PC-3 (cell line): Measurements from ENCODE around the gene KEL. TPM values are rescaled to one million over a fixed set of nuclear protein-coding genes. Genes with fewer than 3 reads are reported as not detected.

Source experiments
- ATAC-seq: fragments of 200-7000 bp; cut with Tn5 transposase; 2 replicates; pipeline ENCODE4 v1.9.1; 2020; ENCODE audit warnings: mild to moderate bottlenecking, moderate library complexity
- BruUV-seq: library from RNA; stranded (reverse); fragments of 400-500 nt; replicated peaks from 2 replicates; lab custom pipeline; 2021; lab: Mats Ljungman, UMichigan
- CTCF ChIA-PET: fragments of 300-600 bp; sonication (Branson Sonifier 250); formaldehyde crosslinking; loops from one replicate; lab custom pipeline; 2022; ENCODE audit warnings: antibody characterized with exemption; lab: Charles Lee
- POLR2A ChIA-PET: fragments of 300-600 bp; sonication (Branson Sonifier 250); formaldehyde crosslinking; loops from one replicate; lab custom pipeline; 2022; ENCODE audit warnings: antibody characterized with exemption; ENCODE audit not compliant: unreplicated experiment; lab: Charles Lee
- DNase-seq: peaks from one replicate; pipeline ENCODE4 v3.0.0-alpha.2; 2015
- H2AFZ ChIP-seq: fragments of 300-600 bp; sonication (generic); 2 replicates; pipeline ENCODE4 v1.6.0; 2016; ENCODE audit warnings: antibody characterized with exemption, low read length
- H3F3A ChIP-seq: fragments of 300-600 bp; sonication (generic); one replicate; pipeline ENCODE4 v1.6.0; 2017; ENCODE audit warnings: antibody characterized with exemption, low read length, control low read depth, mild to moderate bottlenecking; ENCODE audit not compliant: unreplicated experiment
- H3K27ac ChIP-seq: fragments of 300-600 bp; sonication (generic); 2 replicates; pipeline ENCODE4 v1.5.1; 2016; ENCODE audit warnings: mild to moderate bottlenecking, low read length
- H3K27me3 ChIP-seq: fragments of 300-600 bp; sonication (generic); 2 replicates; pipeline ENCODE4 v1.6.1; 2016; ENCODE audit warnings: low read length, mixed read lengths
- H3K36me3 ChIP-seq: fragments of 300-600 bp; sonication (generic); 2 replicates; pipeline ENCODE4 v1.6.1; 2016; ENCODE audit warnings: low read depth, mixed run types, low read length, mixed read lengths
- H3K4me1 ChIP-seq: fragments of 300-600 bp; sonication (generic); 2 replicates; pipeline ENCODE4 v1.5.1; 2016; ENCODE audit warnings: low read length; ENCODE audit not compliant: insufficient read depth
- H3K4me2 ChIP-seq: fragments of 300-600 bp; sonication (generic); 2 replicates; pipeline ENCODE4 v1.6.0; 2016; ENCODE audit warnings: low read length
- H3K4me3 ChIP-seq: fragments of 300-600 bp; sonication (generic); 2 replicates; pipeline ENCODE4 v1.5.1; 2016; ENCODE audit warnings: mild to moderate bottlenecking, low read length, mixed read lengths
- H3K79me2 ChIP-seq: fragments of 300-600 bp; sonication (generic); 2 replicates; pipeline ENCODE4 v1.6.1; 2017; ENCODE audit warnings: low read length, mixed read lengths
- H3K9ac ChIP-seq: fragments of 300-600 bp; sonication (generic); 2 replicates; pipeline ENCODE4 v1.6.0; 2016; ENCODE audit warnings: mild to moderate bottlenecking, low read length
- H3K9me2 ChIP-seq: fragments of 300-600 bp; sonication (generic); replicated peaks from 2 replicates; pipeline ENCODE4 v1.6.1; 2016; ENCODE audit warnings: mixed run types, low read length, mixed read lengths
- H3K9me3 ChIP-seq: fragments of 300-600 bp; sonication (generic); 2 replicates; pipeline ENCODE4 v1.6.1; 2016; ENCODE audit warnings: low read length, mixed read lengths
- H4K20me1 ChIP-seq: fragments of 300-600 bp; sonication (generic); 2 replicates; pipeline ENCODE4 v1.6.1; 2016; ENCODE audit warnings: low read length, mixed read lengths
- CTCF ChIP-seq: fragments of 300-600 bp; sonication (generic); conservative IDR thresholded peaks from 2 replicates; pipeline ENCODE4 v1.5.1; 2017; ENCODE audit warnings: antibody characterized with exemption, low read depth, mild to moderate bottlenecking, low read length
- EZH2 ChIP-seq: fragments of 300-600 bp; sonication (generic); IDR thresholded peaks from one replicate; pipeline ENCODE4 v1.6.1; 2017; ENCODE audit warnings: antibody characterized with exemption, mild to moderate bottlenecking, low read length; ENCODE audit not compliant: unreplicated experiment
- EZH2phosphoT487 ChIP-seq: fragments of 300-600 bp; sonication (generic); IDR thresholded peaks from 2 replicates; pipeline ENCODE4 v1.6.1; 2018; ENCODE audit warnings: mild to moderate bottlenecking, antibody characterized with exemption, low read length, borderline replicate concordance
- intact Hi-C: fragments of 100-400 bp; cut with micrococcal nuclease; formaldehyde crosslinking; loops from 2 replicates; pipeline ENCODE4 v1.9.0; 2023
- total RNA-seq: library from RNA; depleted of rRNA; stranded (reverse); fragments of >200 nt; gene quantifications from 2 replicates; pipeline ENCODE4 v1.2.3, GENCODE V29; 2014

KEL gene
- total RNA-seq, 1 experiment from 2014 or later, result 0.18 TPM

- Histone ChIP-seq H3K36me3 (no peaks in the 10 kb centered on the region), H2AFZ (no peak overlapping the region), H3K4me2 (no peak overlapping the region), H3K27me3 (peaks cover 74% of the 10 kb centered on the region), H3K9me3 (no peaks in the 10 kb centered on the region), H3K27ac (no peak overlapping the region), H4K20me1 (no peaks in the 10 kb centered on the region), H3K9me2 (no peaks in the 10 kb centered on the region), H3K9ac (no peak overlapping the region), H3F3A (no peaks in the 10 kb centered on the region), H3K79me2 (no peaks in the 10 kb centered on the region), H3K4me1 (no peaks in the 10 kb centered on the region), H3K4me3 (no peak overlapping the region)
- intact Hi-C loops, result no loop called here
- no TSS peak for BruUV-seq
- DNase-seq (no peak), ATAC-seq (no peak)
- ChIA-PET CTCF (no interaction called here), POLR2A (no interaction called here)
- TF ChIP-seq CTCF (no peak), EZH2phosphoT487 (no peak), EZH2 (no peak)
Observed at GRCh38 chr7:142918901-142919300, 43.3 kb downstream of the KEL start.

- H3K9me3 ChIP-seq, result no peaks in the 10 kb centered on the region
- no peak overlapping the region for H3K4me3 ChIP-seq
- no peak overlapping the region for H3K27ac ChIP-seq
- no peak for TF ChIP-seq EZH2
- TF ChIP-seq CTCF, result no peak
- TF ChIP-seq EZH2phosphoT487, result no peak
- POLR2A ChIA-PET, result no interaction called here
- no peaks in the 10 kb centered on the region for H3F3A ChIP-seq
- H3K27me3 ChIP-seq, result peaks cover 68% of the 10 kb centered on the region
- no peak for DNase-seq
- H3K4me2 ChIP-seq, result no peak overlapping the region
- no peak for ATAC-seq
- CTCF ChIA-PET, result no interaction called here
- H3K36me3 ChIP-seq, result no peaks in the 10 kb centered on the region
- intact Hi-C loops, result no loop called here
- H3K4me1 ChIP-seq, result no peaks in the 10 kb centered on the region
- no peaks in the 10 kb centered on the region for H4K20me1 ChIP-seq
- no peak overlapping the region for H3K9ac ChIP-seq
- no peak overlapping the region for H2AFZ ChIP-seq
- no peaks in the 10 kb centered on the region for H3K79me2 ChIP-seq
- no TSS peak for BruUV-seq
- no peaks in the 10 kb centered on the region for H3K9me2 ChIP-seq
Observed at GRCh38 chr7:142917447-142917846, 44.7 kb downstream of the KEL start.

GRCh38 chr7:142916508-142916907 lies 45.7 kb downstream of the KEL start:
- Histone ChIP-seq H3K9ac (no peak overlapping the region), H2AFZ (no peak overlapping the region), H3K27me3 (peaks cover 71% of the 10 kb centered on the region), H3K79me2 (no peaks in the 10 kb centered on the region), H3K9me3 (no peaks in the 10 kb centered on the region), H3K36me3 (no peaks in the 10 kb centered on the region), H3K27ac (no peak overlapping the region), H3K4me2 (no peak overlapping the region), H3K4me3 (no peak overlapping the region), H3K9me2 (no peaks in the 10 kb centered on the region), H3F3A (no peaks in the 10 kb centered on the region), H3K4me1 (no peaks in the 10 kb centered on the region), H4K20me1 (no peaks in the 10 kb centered on the region)
- ChIA-PET POLR2A (no interaction called here), CTCF (no interaction called here)
- BruUV-seq, result no TSS peak
- TF ChIP-seq EZH2phosphoT487 (no peak), CTCF (no peak), EZH2 (no peak)
- no peak for ATAC-seq
- no peak for DNase-seq
- intact Hi-C loops, result no loop called here
